Dermis microvascular lymphatic vessel endothelial cell (primary cell): Measurements from ENCODE around the gene RNLS. TPM values are rescaled to one million over a fixed set of nuclear protein-coding genes. Genes with fewer than 3 reads are reported as not detected.
"Not testable (repeated sequence)": the region's sequence is repeated elsewhere in the genome, so short reads cannot be mapped to it uniquely, and the experiment has no call there.

ENCODE experiments used
- DNase-seq, 2 donors: peaks; one replicate each; pipeline versions ENCODE4 v3.0.0 to v3.0.0-alpha.2; 2010; ENCODE audit warnings: low read depth in 2 of 2
- total RNA-seq: library from RNA; depleted of rRNA; stranded (reverse); fragments of >200 nt; gene quantifications from 2 replicates; pipeline ENCODE4 v1.2.1, GENCODE V29; 2014

Gene RNLS
- total RNA-seq, 1 donor from 2014 or later: 0.39 TPM

DNA sequence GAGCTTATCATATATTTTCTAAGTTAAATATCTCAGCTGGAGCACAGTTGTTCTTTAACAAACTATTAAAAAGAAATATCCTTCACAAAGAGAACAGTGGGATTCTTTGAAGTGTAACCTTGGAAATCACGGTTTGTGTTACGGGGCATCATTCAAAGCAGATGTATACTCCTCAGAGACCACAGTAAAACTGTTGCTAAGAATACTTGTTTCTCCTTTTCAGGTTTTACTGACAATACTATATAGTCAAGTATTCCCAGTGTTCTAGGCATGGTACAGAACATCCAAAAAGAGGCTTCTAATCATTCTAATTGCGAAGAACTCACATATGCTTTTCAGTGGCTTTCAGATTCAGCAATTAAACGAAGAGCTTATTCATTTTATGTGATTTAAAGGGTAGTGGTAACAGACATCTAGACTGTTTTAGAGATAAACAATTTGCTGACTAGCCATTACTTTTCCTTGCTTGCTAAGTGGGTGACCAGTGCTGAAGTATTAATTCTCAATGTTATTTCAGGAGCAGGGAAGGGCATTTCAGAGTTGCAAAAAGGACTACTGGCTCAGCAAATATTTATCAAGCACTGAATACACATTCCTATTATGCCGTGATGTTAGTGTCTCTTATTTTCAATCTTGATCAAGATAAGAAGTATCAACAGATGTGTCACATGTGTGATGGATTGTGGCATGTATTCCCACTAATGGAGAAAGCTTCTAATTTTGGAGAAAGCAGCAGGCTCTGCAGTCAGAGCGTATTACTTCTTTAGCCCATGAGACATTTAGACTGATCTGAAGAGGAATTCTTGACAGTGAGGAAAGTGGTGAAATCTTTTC lies 236.8 kb downstream of the RNLS start:
- no peak for DNase-seq

DNA sequence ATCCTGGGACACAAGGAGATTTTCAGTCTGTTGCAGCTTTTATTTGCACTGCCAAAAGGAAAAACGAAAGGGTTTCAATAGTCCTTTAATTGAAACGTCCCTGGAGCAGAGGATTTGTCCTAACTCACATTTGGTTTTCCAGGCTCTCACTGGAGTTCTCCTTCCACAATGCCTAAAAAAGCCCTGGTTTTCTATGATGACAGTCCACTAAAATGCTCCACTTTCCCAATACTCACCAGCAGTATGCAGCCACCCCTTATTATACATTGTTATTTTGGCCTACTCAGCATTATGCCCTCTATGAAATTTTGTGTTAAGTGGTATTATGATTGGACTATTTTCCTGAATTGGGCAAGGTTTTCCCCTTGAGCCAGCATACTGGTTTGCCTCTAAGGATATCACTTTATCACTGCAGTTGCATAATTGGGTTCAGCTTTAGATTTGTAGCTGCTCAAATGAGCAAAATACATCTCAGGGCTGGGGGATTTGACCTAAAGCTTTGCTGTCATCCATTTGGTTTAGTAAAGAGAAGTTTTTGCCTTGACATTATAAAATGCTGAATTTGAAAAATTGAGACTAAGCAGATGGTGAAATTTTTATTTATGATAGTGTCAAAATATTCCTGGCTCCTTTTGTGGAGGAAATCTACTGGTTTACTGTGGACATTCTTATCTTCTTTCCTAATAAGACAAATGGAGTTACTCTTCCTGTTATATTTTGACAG lies 239.2 kb downstream of the RNLS start:
- no peak for DNase-seq

DNA sequence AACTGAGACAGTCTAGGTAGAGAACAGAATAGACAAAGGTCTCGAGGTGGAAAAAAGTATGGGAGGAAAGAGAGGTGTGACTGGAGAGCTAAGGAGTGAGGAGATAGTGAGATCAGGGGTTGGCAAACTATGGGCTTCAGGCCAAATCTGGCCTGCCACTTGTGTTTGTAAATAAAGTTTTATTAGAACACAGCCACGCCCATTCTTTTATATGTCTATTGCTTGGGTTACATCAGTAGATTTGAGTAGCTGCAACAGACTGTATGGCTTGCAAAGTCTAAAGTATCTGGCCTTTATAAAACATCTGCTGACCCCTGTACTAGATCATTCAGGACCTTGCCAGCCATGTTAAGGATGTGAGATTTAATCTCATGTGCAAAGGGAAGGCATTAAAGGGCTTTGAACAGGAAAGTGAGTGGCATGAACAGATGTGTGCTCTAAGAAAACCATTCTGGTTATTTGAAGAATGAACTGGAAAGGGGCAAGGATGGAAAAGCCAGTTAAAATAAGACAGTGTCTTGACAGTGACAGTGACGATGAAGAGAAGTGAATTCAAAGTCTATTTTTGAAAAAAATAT lies 240.3 kb downstream of the RNLS start:
- DNase-seq: no peak

DNA sequence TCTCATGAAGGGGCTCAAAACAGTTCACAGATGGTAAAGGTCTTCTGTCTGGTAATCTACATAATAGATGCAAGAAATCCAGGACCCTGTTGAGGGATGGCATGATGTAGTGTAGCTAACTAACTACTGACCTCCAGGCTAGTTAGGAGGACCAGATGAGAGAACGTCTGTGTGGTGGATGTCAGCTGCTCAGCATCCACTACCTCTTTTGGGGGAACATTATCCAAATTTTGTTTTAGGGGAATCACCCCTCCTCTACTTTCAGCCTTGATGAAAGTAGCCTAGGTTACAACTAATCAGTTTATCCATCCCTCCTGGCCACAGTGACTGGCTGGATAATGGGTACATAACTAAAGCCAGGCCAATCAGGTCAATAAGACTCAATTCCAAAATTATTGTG lies 246.0 kb downstream of the RNLS start:
- no peak for DNase-seq

DNA sequence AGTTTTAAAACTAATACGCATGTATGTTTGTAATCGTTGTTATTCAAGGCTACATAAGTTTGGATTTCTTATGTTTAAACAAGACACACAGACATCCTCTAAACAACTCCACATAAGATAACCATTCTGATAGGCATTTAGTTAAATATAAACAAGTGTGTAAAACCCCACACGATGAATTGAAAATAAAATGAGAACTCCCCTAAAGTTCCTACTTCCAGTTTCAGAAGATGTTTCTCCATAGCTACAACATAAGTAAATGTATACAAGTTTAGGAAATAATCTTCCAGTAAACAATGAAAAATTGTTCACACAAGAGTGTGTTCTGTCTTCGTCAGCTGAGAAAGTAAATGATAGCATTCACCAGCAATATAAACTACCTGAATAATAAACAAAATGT lies 246.8 kb downstream of the RNLS start:
- no peak for DNase-seq

DNA sequence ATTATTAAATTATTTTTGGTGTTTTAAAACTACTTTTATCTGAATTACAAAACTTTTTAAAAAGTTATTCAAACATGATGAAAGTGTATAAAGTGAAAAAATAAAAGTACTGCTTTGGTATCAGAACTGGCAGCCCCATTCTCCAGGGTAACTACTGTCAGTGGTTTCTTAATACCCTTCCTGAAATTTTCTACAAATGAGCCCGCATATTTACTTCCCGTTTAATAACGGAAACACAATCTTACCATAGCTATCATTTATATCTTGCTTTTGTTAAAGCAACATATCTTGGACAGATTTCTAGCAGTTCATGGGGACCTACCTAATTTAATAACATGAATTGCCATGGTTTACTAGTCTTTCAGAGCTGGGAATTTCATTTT lies 249.9 kb downstream of the RNLS start:
- DNase-seq: no peak

DNA sequence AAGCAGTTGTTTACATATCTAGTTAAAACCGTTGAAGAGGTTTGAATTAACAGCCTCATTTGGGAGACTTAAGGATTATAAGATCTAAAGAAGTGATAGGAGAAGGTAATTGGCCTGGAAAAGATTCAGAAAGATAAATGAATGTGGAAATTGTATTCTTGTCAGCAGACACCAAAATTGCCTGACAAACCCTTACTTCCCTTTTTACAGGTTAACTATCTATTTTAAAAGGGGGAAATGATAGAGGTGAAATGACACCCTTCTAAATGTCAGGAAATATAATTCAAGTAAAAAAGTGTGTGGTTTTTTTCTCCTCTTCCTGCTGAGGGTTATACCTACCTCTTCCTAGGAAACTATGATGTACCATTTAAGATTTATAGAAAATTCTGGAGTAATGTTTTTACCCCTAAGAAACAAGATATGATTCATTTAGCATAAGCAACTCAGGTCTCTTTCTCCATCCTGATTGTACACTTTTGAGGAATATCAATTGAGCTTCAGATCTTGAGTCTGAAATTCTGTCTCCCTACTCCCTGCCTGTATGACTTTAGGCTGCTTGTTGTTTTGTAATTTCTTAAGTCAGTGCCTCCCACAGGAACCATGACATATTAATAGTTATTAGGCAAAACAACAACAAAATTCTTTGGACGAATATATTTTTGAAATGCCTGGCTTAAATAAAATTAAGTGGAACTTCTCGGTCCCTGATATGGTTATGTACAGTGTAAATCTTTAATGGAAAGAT lies 250.4 kb downstream of the RNLS start:
- no peak for DNase-seq

DNA sequence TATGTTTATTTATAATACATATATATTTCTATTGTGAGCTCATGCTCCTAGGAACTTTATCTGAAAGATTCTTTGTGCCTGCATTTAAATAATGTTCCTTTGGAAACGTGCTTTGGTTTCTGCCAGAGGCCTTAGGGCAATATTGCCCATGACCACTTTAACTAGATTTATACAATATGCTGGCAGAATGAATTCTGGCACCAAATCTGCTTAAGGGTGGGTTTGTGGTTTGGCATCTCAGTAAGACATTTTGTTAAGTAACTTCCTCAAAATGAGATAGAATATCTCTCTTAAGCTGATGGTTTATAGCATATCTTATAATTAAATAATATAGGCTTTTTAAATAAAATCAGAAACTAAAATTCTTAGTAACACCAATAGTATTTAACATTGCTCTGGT lies 252.9 kb downstream of the RNLS start:
- no peak for DNase-seq

DNA sequence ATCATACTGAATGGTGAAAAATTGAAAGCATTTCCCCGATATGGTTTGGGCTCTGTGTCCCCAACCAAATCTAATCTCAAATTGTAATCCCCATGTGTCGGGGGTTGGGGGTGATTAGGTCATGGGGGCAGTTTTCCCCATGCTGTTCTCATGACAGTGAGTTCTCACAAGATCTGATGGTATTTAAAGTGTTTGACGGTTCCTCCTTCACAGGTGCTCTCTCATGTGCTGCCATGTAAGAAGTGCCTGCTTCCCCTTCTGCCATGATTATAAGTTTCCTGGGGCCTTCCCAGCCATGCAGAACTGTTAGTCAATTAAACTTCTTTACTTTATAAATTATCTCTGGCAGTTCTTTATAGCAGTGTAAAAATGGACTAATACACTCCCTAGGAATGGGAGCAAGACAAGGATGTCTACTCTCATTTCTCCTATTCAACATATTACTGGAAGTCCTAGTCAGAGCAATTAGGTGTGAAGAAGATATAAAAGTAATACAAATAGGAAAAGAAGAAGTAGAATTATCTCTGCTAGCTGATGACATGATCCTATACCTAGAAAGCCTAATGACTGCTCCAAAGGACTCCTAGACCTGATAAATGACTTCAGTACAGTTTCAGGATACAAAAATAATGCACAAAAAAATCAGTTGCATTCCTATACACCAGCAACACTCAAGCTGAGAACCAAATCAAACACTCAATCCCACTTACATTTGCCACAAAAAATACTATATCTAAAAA lies 260.6 kb downstream of the RNLS start:
- DNase-seq: no peak

DNA sequence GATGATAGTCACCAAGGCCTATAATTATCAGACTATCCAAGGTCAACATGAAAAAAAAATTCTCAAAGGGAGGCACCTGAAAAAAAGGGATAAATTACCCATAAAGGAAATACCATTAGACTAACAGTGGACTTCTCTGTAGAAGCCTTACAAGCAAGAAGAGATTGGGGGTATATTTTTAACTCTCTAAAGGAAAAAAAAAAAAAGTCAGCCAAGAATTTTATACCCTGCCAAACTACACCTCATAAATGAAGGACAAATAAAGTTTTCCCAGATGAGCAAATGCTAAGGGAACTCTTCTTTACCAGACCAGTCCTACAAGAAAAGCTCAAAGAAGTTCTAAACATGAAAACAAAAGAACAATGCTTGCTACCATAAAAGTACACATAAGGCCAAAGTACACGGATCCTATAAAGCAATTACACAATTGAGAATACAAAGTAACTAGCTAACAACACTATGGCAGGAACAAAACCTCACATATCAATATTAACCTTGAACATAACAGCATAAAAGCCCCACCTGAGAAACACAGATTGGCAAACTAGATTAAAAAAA lies 263.1 kb downstream of the RNLS start:
- no peak for DNase-seq

DNA sequence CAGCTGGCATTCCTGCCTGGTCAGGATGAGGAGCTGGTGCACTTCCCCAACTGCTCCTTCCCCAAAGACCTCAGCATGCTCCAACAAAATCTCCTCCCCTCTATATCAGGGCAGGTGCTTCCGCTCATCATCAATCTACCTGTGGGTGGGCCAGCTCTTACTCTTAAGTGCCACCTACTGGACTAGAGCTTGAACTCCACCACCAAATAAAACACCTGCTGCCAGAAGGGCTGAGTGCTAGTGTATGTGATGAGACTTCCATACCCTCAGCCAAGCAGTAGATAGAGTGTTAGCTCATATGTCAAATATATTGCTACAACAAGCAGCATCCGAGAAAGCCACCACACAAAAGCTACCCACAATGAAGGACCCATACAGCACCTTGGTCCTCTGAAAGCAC lies 264.3 kb downstream of the RNLS start:
- peak in 1 of 2 donors; percentile 20 for DNase-seq

DNA sequence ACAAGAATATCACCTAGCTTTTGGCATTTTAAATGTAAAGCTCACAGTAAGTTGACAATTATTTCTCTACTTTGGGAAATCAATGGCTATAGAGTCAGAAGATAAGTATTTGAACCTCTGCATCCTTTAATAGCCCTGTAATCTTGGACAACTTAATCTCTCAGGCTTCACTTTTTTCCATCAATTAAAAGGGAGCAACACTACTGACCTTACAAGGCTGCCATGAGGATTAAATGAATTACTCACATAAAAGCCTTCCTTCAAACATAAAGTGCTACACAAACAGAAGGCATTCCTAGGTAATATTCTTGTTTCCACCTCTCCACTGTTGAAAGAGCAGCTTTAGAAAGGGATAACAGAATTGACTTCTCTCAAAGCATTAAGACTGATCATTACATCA lies 266.0 kb downstream of the RNLS start:
- no peak for DNase-seq

DNA sequence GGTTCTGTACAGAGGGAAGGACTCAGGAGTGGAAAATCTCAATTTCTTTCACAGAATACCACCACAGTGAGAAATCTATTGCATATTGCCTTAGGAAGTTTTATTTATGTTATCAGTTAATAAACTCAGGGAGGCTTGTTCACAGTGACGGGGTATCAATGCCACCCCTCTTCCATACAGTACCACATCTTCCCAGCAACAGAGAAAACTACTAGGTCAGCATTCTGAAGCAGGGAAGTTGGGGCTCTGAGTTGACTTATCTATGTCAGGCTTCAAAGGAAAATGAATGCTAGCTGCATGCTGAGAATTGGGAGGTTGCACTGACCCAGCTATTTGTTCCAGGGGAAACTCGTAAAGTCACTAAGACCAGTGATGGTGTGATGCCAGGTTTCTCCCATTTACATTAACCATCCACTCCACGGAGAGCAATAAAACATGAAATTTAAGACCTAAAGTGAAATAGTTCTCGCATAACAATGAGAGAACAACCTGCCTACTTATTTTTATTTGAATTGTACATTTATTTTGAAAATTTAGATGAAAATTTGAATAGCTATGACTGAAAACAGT lies 266.7 kb downstream of the RNLS start:
- no peak for DNase-seq

DNA sequence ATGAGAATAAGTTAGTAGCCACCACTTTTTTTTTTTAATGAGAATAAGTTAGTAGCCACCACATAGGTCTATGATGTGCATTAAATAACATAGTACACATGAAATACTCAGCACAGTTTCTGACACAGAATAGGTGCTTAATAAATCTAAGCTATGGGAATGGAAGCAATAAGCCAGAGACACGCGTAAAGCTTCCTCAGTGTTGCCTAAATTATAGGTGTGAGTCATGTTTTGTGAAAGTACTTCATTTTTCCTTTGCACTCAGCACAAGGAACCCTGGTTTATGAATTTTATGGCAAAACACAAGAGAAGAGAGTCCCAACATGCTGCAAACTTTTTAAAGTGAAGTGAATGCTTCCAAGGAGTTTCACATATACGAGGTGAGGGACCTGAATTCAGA lies 267.4 kb downstream of the RNLS start:
- no peak for DNase-seq

DNA sequence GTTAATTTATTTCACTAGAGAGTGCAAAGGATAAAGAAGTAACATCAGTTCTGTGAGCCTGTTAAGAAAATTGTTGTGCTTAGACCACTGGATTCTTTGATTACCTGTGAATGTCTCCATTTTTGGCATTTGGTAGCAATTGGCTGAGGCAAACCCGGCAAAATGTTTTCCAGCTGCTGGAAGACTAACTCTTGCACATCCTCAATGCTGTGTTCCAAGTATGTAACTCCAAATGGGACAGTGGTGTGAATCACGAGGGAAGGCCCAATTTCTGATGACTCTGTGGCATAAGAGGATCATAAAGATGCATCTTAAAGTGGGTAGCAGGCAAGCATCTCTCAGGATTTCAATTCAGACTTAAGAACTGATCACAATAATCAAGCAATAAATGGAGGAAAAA lies 268.8 kb downstream of the RNLS start:
- DNase-seq: no peak

DNA sequence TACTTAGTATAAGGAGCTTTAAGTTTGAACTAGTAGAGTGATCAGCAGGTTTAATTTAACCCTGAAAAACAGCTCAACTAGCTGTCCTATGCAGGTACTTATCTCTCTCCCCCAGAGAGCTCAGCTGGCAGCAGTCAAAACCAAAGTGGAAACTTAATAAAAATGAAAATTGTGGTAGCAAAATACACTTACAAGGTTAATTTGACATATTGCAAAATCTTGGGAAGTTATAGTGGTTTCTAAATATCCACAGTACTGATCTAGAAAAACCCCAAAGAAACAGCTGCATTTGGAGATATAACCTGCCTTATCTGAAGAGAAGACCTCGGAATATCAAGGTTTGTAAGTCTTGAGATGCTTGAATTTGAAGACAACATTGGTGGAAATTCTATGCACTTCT lies 269.2 kb downstream of the RNLS start:
- DNase-seq: no peak

DNA sequence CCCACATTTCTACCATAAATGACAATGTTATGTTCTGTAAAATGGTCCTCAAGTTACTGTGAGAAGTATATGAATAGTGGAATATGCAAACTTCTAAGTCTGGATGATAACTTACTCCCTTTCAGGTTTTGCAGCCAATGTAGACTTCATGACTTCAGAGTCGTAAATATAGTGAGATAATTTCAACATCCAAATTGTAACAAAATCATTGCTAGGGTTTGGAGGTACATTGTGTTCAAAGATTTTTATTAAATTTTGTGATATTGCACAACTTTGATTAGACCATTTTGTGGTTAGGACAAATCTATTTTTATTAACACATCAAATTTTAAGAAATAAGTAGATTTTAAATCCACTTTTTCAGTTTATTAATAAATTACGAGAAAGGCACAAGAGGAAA lies 270.3 kb downstream of the RNLS start:
- DNase-seq: no peak

DNA sequence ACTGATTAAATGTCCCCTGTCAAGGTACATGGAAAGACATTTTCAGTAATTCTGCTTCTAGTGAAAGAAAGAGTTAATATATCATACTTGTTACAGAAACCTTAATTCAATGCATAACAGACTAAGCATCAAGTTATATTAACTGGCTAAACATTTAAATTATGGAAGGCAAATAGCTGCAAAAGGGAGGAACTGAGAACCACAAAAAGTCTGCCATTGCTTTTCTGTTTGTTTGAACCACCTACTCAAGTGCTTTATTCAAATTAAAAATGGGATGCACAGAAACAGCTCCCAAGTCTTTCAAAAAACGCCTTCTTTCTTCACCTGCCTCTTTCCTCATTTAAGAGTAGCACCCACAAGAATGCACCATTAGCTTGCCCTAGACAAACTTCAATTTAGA lies 271.9 kb downstream of the RNLS start:
- DNase-seq: no peak

DNA sequence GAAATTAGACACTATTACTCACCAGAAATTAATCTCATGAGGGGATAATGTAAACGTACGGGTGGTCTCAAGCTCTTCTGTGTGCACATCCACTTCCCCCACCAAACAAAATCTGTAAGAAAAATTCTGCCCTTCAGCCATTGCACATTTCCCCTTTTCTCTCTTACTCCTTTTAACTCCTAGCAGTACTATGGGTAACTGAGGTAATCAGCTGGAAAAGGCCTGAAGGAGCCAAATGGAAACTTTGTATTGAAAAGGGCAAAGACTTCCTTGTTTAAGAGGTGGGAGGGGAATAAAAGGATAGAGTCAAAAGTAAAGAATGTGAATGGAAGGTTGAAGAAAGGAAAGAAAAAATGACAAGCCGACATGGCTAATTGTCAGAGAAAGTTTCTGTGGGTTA lies 273.8 kb downstream of the RNLS start:
- no peak for DNase-seq

DNA sequence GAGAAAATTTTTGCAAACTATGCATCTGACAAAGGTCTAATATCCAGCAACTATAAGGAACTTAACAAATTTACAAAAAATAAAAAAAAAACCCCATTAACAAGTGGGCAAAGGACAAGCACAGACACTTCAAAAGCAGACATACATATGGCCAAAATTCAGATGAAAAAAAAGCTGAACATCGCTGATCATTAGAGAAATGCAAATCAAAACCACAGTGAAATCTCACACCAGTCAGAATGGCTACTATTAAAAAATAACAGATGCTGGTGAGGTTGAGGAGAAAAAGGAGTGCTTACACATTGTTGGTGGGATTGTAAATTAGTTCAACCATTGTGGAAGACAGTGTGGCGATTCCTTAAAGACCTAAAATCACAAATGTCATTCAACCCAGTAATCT lies 274.8 kb downstream of the RNLS start:
- not testable (repeated sequence) for DNase-seq

DNA sequence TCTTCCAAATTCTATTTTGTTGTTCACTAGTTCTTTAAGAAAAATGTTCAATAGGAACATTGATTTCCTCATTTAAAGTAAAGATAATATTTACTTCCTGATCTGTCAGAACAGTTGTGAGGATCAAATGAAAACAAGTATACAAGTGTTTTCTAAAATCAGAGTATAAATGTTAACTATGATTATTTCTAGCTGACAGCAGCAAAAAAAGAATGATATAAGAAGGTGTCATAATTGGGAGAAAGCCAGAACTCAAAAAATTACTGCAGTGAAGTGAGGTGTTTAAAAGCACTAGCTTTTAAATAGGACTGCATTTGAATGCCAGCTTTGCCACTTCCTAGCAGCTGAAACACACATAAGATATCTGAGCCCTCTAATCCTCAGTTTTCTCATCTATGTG lies 283.3 kb downstream of the RNLS start:
- no peak for DNase-seq
